ENCODE measurements around the gene SECTM1.
"Not testable (repeated sequence)": the region's sequence is repeated elsewhere in the genome, so short reads cannot be mapped to it uniquely, and the experiment has no call there.

SECTM1 gene

GRCh38 chr17:82347994-82348393 lies 14.4 kb upstream of the SECTM1 start:
- not testable (repeated sequence) for DNase-seq (ENCODE audit: low spot score)

- no peak for DNase-seq (ENCODE audit: low spot score)
These were observed 13.1 kb upstream of the SECTM1 start for GRCh38 chr17:82346342-82347300.

GRCh38 chr17:82345151-82345976 lies 11.8 kb upstream of the SECTM1 start:
- DNase-seq (ENCODE audit: low spot score), result no peak

- no peak for DNase-seq (ENCODE audit: low spot score)
These were observed 10.8 kb upstream of the SECTM1 start for GRCh38 chr17:82344175-82344907.

- no peak for DNase-seq (ENCODE audit: low spot score)
These were observed 10.0 kb upstream of the SECTM1 start for GRCh38 chr17:82343560-82343959.

GRCh38 chr17:82342361-82343079 lies 9.0 kb upstream of the SECTM1 start:
- DNase-seq (ENCODE audit: low spot score), result no peak

GRCh38 chr17:82339634-82340580 lies 6.3 kb upstream of the SECTM1 start:
- DNase-seq (ENCODE audit: low spot score), result no peak

- DNase-seq (ENCODE audit: low spot score), result peak; percentile 88
These were observed 5.5 kb upstream of the SECTM1 start for GRCh38 chr17:82338858-82339633.

GRCh38 chr17:82334622-82335394 lies 1.2 kb upstream of the SECTM1 start:
- no peak for DNase-seq (ENCODE audit: low spot score)

GRCh38 chr17:82334204-82334621 lies 647 bp upstream of the SECTM1 start:
- DNase-seq (ENCODE audit: low spot score), result no peak

GRCh38 chr17:82332669-82333278 lies 792 bp downstream of the SECTM1 start:
- peak; percentile 73 for DNase-seq (ENCODE audit: low spot score)

GRCh38 chr17:82331345-82331939 lies 2.1 kb downstream of the SECTM1 start:
- no peak for DNase-seq (ENCODE audit: low spot score)

- peak; percentile 85 for DNase-seq (ENCODE audit: low spot score)
These were observed 3.0 kb downstream of the SECTM1 start for GRCh38 chr17:82330322-82331239.

- no peak for DNase-seq (ENCODE audit: low spot score)
These were observed 3.8 kb downstream of the SECTM1 start for GRCh38 chr17:82329683-82330321.

GRCh38 chr17:82328994-82329507 lies 4.5 kb downstream of the SECTM1 start:
- DNase-seq (ENCODE audit: low spot score), result no peak

All from kidney tubule cell (primary cell).